HUES48 (cell line): Measurements from ENCODE around the gene HOXB2.
A peak's percentile ranks its signal among the peaks of the same experiment; 100 is the strongest.

Experiments
- H3K27ac ChIP-seq: one replicate; pipeline ENCODE4 v1.7.0; 2013; ENCODE audit warnings: low read depth, low read length, inconsistent platforms
- H3K27me3 ChIP-seq: 2 replicates; pipeline ENCODE4 v1.6.1; 2013; ENCODE audit warnings: mild to moderate bottlenecking, low read length; ENCODE audit not compliant: control insufficient read depth, insufficient read depth
- H3K36me3 ChIP-seq: 2 replicates; pipeline ENCODE4 v1.6.1; 2013; ENCODE audit warnings: low read length; ENCODE audit not compliant: control insufficient read depth, insufficient read depth
- H3K4me1 ChIP-seq: 2 replicates; pipeline ENCODE4 v1.6.1; 2013; ENCODE audit warnings: mild to moderate bottlenecking, low read length; ENCODE audit not compliant: control insufficient read depth, insufficient read depth
- H3K4me3 ChIP-seq: 2 replicates; pipeline ENCODE4 v1.5.1; 2013; ENCODE audit warnings: mild to moderate bottlenecking, low read depth, low read length
- H3K9ac ChIP-seq: 2 replicates; pipeline ENCODE4 v1.6.1; 2013; ENCODE audit warnings: mild to moderate bottlenecking, low read depth, low read length, moderate library complexity
- H3K9me3 ChIP-seq: 2 replicates; pipeline ENCODE4 v1.6.1; 2013; ENCODE audit warnings: low read length; ENCODE audit not compliant: control insufficient read depth, insufficient read depth

HOXB2 gene

GRCh38 chr17:48588528-48588927 lies 43.6 kb upstream of the HOXB2 start:
- Histone ChIP-seq H3K27ac (no peak overlapping the region), H3K36me3 (no peaks in the 10 kb centered on the region), H3K4me3 (no peak overlapping the region), H3K9me3 (no peaks in the 10 kb centered on the region), H3K4me1 (0 out of 2 replicates have a peak, but pooled peaks cover 2% of the 10 kb centered on the region), H3K9ac (no peak overlapping the region), H3K27me3 (peaks cover 100% of the 10 kb centered on the region)

GRCh38 chr17:48588074-48588415 lies 43.1 kb upstream of the HOXB2 start:
- no peaks in the 10 kb centered on the region for H3K9me3 ChIP-seq
- no peak overlapping the region for H3K27ac ChIP-seq
- peaks cover 100% of the 10 kb centered on the region for H3K27me3 ChIP-seq
- H3K9ac ChIP-seq, result no peak overlapping the region
- H3K4me3 ChIP-seq, result no peak overlapping the region
- no peaks in the 10 kb centered on the region for H3K36me3 ChIP-seq
- no peaks in the 10 kb centered on the region for H3K4me1 ChIP-seq

- no peaks in the 10 kb centered on the region for H3K9me3 ChIP-seq
- H3K27me3 ChIP-seq, result peaks cover 100% of the 10 kb centered on the region
- no peak overlapping the region for H3K4me3 ChIP-seq
- no peaks in the 10 kb centered on the region for H3K36me3 ChIP-seq
- no peak overlapping the region for H3K27ac ChIP-seq
- H3K9ac ChIP-seq, result no peak overlapping the region
- no peaks in the 10 kb centered on the region for H3K4me1 ChIP-seq
These were observed 42.6 kb upstream of the HOXB2 start for GRCh38 chr17:48587276-48588073.

GRCh38 chr17:48586355-48587258 lies 41.7 kb upstream of the HOXB2 start:
- no peak overlapping the region for H3K4me3 ChIP-seq
- no peak overlapping the region for H3K27ac ChIP-seq
- H3K4me1 ChIP-seq, result no peaks in the 10 kb centered on the region
- no peaks in the 10 kb centered on the region for H3K36me3 ChIP-seq
- H3K27me3 ChIP-seq, result peaks cover 100% of the 10 kb centered on the region
- H3K9me3 ChIP-seq, result no peaks in the 10 kb centered on the region
- no peak overlapping the region for H3K9ac ChIP-seq

- Histone ChIP-seq H3K27ac (no peak overlapping the region), H3K27me3 (peaks cover 100% of the 10 kb centered on the region), H3K4me1 (no peaks in the 10 kb centered on the region), H3K9me3 (no peaks in the 10 kb centered on the region), H3K4me3 (no peak overlapping the region), H3K36me3 (no peaks in the 10 kb centered on the region), H3K9ac (no peak overlapping the region)
These were observed 39.4 kb upstream of the HOXB2 start for GRCh38 chr17:48584223-48584741.

- Histone ChIP-seq H3K36me3 (no peaks in the 10 kb centered on the region), H3K9me3 (no peaks in the 10 kb centered on the region), H3K9ac (no peak overlapping the region), H3K27me3 (peaks cover 100% of the 10 kb centered on the region), H3K4me3 (no peak overlapping the region), H3K4me1 (no peaks in the 10 kb centered on the region), H3K27ac (no peak overlapping the region)
These were observed 38.9 kb upstream of the HOXB2 start for GRCh38 chr17:48583708-48584222.

- Histone ChIP-seq H3K27ac (no peak overlapping the region), H3K4me1 (no peaks in the 10 kb centered on the region), H3K9ac (no peak overlapping the region), H3K9me3 (no peaks in the 10 kb centered on the region), H3K36me3 (no peaks in the 10 kb centered on the region), H3K4me3 (no peak overlapping the region), H3K27me3 (peaks cover 100% of the 10 kb centered on the region)
These were observed 37.8 kb upstream of the HOXB2 start for GRCh38 chr17:48582750-48583069.

GRCh38 chr17:48579760-48580554 lies 35.0 kb upstream of the HOXB2 start:
- H3K9me3 ChIP-seq, result no peaks in the 10 kb centered on the region
- H3K4me3 ChIP-seq, result no peak overlapping the region
- H3K4me1 ChIP-seq, result no peaks in the 10 kb centered on the region
- no peaks in the 10 kb centered on the region for H3K36me3 ChIP-seq
- no peak overlapping the region for H3K9ac ChIP-seq
- H3K27me3 ChIP-seq, result peaks cover 100% of the 10 kb centered on the region
- H3K27ac ChIP-seq, result no peak overlapping the region

- no peak overlapping the region for H3K27ac ChIP-seq
- H3K9me3 ChIP-seq, result no peaks in the 10 kb centered on the region
- H3K9ac ChIP-seq, result no peak overlapping the region
- no peak overlapping the region for H3K4me3 ChIP-seq
- no peaks in the 10 kb centered on the region for H3K4me1 ChIP-seq
- no peaks in the 10 kb centered on the region for H3K36me3 ChIP-seq
- peaks cover 100% of the 10 kb centered on the region for H3K27me3 ChIP-seq
These were observed 34.5 kb upstream of the HOXB2 start for GRCh38 chr17:48579471-48579759.

- Histone ChIP-seq H3K36me3 (no peaks in the 10 kb centered on the region), H3K4me3 (peak overlapping the region; percentile 31; the same call in 1 of the 2 replicates), H3K27me3 (peaks cover 100% of the 10 kb centered on the region), H3K27ac (no peak overlapping the region), H3K4me1 (peaks cover 6% of the 10 kb centered on the region; the same call in 1 of the 2 replicates), H3K9me3 (no peaks in the 10 kb centered on the region), H3K9ac (no peak overlapping the region)
These were observed 33.9 kb upstream of the HOXB2 start for GRCh38 chr17:48578616-48579470.
